ENCODE results near the gene DNAJA4.

The DNAJA4 gene

DNA sequence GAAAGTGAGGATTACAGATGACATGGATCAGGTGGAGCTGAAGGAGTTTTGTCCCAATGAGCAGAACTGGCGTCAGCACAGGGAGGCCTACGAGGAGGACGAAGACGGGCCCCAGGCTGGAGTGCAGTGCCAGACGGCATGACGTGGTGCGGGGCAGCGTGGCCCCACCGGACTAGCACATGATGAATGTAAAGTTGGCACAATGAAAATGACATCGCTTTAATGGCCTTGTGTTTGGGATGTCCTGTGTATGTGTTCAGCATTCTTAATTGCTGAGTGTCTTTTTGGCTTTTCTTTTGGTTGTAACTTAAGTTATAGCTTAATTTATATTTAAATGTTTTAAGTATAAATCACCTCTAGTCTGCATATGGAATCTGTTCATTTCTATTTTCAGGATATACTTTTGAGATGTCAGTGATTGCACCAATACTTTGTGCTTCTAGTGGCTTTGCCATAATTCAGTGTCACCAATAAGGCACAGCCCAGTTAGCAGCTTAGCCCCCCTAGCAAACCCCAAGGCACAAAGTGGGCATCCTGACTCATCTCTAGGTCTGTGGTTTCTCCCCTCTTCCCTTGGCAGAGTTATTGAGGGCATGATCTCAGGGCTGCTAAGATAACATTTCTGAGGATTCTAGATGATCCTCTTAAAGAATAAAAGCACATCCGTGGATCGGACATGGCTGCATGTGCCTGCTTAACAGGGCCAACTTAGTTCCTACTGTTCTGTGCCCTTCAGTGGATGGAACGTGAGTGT is 16.1 kb downstream of the DNAJA4 start:
- DNase-seq (ENCODE audit: low spot score): no peak

DNA sequence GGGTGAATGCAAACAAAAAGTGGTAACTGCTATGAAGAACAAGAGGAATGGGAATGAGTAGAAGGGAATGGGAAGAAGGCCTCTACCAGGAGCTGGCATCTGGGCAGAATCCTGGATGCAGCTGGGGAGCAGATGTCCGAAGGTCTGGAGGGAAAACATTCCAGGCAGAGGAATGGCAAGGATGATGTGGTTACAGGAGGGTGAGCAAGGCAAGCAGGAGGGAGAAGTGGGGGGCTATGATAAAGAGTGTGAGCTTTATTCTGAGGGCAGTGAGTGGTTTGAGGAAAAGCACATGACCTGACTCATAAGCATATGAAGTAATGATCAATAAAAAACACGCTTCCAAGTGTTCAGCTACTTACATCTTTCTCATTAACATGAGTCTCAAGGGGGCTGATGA is 18.0 kb downstream of the DNAJA4 start:
- no peak for DNase-seq (ENCODE audit: low spot score)

DNA sequence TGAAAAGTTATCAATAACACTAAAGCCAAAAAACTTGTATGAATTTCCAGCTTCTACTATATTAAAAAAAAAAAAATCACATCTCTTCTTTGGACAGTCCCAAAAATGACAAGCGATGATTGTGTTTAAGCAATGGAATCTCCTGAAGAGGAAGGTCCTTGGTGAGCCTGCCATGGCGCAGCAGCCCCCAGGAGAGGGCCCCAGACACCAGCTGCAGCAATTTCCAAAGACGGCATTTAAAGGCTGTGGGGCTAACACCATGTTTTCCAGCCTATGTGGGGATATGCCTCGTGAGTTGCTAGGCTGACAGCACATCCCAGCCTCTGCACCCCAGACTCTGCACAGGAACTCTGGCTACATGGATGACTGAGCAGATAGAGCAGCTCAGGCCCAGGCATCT is 20.4 kb downstream of the DNAJA4 start:
- no peak for DNase-seq (ENCODE audit: low spot score)

DNA sequence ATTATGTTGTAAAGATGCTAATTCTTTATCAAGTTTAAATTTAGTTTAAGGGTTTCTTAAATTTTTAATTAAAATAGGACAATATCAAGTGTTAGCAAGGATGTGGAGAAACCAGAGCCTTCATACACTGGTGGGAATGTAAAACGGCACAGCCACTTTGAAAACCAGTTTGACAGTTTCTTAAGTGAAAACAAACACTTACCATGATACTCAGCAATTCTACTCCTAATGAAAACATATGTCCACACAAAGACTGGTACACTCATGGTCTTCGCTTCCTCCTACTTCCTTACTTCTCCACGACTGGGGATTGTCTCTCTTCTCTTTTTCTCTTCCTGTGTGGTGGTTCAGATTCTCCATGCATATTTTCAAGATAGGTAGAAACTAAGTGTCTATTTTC is 25.9 kb downstream of the DNAJA4 start:
- no peak for DNase-seq (ENCODE audit: low spot score)

DNA sequence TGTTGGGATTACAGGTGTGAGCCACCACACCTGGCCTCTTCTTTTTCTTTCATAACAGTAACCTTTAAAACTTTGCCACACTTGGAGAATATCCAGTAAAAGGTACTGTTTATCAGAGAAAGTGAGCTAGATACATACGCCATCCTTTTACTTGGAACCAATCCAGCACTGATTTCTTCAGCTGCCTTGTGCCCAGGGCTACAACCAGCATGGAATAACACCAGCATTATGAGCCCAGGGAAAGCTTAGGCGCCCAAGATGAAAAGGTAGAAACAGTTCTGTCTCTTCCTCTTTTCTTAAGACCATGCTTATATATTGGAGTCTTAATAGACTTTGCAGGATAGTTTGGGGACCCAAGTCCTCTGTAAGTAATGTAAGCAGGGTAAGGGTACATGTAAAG is 26.7 kb downstream of the DNAJA4 start:
- DNase-seq (ENCODE audit: low spot score): no peak

DNA sequence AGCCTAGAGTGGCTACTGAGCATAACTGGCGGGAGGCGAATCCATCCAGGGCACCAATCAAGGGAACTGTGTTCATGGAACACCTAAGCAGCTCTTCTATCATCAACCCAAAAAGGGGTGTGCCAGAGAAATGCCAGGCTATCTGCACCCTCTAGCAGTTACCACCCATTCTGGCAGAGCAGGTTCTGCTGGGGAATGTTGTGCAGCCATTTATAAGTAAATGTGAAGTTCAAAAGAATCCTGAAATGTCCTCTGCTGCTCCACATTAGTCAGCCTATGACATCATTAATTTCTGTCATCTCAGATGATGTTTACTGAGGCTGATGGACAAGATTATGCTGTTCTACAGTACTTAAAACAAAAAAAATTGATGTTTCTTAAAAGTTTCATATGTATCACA is 27.3 kb downstream of the DNAJA4 start:
- DNase-seq (ENCODE audit: low spot score): no peak

DNA sequence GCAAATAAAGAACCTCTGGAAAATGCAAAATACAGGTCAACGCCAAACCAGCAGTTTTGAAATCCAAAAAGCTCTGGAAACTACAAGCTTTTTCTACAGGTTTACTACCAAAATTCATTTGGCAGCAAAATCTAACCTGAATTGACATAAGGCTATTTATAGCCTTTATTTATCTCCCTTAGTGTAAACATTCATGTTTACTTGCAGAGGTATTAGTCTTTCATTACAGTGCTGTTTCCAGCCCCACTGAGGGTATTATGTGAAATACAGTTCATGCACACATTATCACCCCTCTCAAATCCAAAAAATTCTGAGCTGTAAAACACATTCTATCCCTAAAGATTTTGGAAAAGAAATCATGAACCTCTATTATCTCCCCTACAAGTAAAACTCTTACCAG is 27.9 kb downstream of the DNAJA4 start:
- no peak for DNase-seq (ENCODE audit: low spot score)

DNA sequence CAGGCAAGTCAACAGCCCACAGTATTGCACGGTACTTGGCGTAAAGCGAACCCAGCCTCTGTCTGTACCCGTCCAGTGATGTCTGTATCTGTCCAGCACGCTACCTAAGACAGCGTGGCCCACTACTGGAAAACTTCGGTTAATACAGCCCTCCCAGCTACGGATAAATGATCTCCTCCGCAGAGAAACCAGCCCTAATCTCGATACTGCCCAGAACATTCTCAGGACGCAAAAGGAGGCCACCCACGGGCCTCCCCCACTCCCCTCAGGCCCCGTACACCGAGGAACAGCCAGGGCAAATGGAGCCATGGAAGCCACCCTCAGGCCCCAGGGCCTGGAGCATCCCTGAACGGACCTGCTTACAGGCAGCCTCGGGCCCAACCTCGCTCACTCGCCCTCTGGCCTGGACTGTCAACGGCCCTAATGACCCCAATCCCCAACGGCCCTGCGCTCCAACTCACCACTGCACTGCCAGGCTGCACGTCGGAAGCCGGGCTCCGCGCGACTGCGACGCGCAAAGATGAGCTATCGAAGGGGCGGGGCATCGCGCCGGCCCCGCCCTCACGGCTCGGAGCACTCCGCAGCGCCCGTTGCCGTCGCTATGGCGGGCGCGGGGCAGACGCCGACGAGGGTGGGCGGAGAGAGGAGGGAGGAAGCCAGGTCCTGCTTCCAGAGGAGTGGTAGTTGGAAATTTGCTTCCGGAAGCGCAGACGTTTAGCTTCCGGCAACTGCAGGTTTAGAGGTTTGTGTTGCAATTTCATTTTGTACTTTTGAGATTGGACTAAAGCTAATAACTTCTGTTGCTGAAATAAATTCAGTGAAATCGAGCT is 35.0 kb downstream of the DNAJA4 start, which contains the start of gene SKIC8:
TSS of gene SKIC8 (minus strand) at position 509 of the 830 bp plus-strand sequence. CDS start 3,923 bp downstream, outside the sequence.
- peak; percentile 94 for DNase-seq (ENCODE audit: low spot score)

DNA sequence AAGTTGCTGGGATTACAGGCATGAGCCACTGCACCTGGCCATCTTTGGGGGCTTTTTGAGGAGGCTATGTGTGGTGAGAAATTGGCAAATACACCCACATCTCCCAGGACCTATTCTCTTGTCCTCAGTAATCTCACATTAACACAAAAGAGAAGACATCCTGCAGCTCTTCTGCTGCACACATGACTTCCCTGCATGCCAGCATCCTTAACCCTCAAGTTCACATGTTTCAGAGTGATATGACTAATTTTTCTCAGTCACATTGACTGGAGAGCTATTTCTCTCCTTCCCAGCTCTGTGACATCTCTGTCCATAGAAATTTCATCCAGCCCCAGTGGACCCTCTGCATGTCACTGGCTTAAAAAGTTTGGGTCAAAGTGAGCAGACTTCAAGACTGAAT is 37.0 kb downstream of the DNAJA4 start:
- no peak for DNase-seq (ENCODE audit: low spot score)

DNA sequence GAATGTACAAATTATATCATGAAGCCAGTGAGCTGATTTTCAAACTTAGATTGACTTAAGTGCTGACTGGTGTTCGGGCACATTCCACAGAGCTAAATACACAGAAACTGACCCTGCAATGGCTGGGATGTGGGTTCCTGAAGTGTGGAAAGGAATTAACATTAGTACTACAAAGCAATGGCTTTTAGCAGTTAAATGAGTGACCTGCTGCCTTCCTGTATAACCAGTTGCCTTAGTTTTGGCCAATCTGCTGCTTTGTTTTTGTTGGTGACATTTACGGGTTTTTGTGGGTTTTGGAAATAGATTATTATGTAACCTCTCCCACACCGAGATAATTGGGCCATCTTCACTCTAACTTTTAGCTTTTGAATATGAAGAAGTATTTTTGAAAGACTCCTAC is 37.5 kb downstream of the DNAJA4 start:
- DNase-seq (ENCODE audit: low spot score): no peak

DNA sequence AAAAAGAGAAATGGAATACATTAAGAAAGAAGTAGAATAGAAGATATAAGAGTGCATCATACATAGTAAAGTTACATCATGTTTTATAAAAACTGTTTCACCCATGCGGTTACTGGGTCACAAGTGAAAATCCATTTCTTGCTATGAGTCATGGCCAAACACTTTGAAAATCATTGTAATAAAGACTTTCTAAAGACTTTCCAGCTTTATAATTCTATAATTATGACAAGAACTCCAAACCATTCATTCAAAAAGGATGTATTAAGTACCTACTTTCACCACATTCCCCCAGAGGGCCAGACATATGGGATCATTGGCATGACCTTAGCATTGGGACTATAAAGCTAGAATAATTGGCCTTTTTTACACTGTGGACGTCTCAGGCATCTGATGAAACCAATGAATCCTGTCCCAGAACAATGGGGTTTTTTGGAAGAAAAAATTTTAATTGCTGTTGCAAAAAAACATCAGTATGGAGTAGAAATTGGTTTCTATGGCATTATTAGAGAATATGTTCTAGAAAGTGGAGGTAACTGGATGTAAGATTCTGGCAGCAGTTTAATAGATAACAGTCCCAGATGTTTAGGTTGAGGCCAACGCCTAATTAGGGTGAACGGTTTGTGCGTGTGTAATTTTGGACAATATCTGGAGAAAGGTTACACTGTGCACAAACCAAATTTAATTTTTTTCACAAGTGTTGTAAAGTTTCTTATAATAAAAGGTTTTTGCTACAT is 38.4 kb downstream of the DNAJA4 start:
- no peak for DNase-seq (ENCODE audit: low spot score)

DNA sequence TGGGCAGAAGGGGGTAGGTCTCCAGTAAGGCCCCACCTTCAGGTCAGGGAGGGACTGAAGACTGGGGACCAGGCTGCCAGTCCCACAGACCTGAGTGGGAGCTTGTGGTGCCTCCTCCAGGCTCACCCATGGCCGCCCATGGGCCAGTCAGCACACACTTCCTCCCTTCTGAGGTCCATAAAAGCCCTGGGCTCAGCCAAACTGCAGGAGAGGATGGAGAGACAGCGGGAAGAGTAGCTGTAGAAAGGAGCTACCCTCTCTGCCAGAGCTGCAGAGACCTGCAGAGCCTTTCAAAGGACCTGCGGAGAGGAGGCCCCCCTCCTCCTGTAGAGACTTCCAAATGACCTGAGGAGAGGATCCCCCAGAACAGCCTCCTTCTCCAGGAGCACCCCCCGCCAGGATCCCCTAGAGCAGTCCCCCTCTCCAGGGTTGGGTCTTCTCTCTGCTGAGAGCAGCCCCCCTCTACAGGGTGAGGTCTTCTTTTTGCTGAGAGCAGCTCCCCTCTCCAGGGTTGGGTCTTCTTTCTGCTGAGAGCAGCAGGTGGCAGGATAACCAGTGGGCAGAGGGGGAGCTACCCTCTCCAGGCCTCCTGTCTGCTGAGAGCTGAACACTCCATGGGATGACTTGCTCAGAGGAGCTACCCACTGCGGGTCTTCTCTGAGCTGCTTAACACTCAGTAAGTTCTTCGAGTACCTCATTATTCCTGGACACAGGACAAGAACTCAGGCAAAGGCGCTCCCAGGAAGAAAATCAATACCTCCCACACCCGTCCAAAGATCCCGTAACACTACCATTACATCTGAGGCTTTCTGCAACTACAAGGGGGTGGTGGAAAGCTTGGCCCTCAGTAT is 40.1 kb downstream of the DNAJA4 start:
- no peak for DNase-seq (ENCODE audit: low spot score)

DNA sequence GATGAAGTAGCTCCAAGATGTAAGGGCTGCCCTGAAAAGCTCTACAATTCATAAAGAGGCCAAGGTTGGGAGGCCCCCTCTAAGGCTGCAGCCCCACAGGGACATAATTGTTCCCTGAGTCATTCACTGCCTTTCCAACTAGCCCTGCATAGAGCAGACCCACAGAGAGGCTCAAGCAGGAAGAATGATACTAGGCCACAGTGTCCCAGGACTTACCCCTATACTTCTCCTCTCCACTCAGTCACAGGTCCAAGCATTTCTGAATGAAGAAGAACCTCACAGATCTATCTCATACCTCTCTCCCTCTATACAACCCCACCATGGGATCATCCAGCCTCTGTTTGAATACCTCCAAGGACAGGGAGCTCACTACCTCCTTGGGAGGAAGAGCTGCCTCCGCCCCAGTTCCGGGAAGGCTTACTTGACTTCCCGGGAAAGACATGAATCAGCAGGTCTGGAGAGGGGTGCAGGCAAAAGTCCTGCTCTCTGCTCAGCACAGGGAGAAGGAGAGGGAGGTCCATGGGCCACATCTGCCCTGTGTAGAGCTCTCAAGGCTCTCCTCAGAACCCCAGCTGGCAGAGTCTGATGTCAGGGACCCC is 41.9 kb downstream of the DNAJA4 start:
- DNase-seq (ENCODE audit: low spot score): no peak

DNA sequence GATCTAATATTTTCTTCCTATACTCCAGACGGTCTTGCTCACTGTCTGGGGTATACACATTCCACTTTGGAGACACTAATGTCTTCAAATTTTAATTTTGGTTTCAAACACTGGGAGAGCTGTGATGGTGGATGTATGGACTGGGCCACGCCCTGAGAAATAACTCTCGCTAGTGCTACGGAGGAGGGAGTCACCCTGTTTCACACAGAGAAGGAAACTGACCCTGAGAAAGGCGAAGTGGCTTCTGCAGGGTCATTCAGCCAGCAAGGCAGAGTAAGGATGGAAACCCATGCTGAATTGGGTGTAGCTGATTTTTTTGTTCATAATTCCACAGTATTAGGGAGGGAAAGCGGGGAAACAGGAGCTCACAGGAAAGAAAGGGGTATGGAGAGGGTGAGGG is 43.6 kb downstream of the DNAJA4 start:
- no peak for DNase-seq (ENCODE audit: low spot score)

DNA sequence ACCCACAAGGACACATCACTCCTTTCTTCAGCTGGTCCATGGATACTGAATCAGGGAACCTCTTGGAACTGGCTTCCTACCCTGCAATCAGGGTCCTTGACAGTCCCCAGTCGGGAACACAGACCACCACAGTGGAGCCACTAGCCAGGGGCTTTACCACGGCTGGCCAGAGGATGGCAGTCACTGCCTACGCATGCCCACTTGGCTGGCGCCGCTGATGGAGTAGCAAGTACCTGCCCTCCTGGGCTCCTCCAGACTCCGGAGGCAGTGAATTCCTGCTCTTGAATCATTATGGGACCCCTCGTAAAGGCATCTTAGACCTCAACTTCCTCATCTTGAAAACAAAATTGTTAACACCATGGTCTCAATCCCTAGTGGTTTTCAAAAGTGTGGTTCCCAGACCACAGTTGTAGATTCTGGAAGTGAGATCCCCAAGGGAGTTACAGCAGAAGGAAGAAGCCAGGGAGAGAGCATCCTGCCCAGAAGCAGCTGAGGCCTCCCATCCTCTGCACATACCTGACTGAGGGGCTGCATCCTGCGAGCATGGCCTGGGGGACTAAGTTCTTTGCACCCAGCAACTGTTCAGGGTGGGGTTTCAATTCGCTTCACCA is 44.2 kb downstream of the DNAJA4 start:
- DNase-seq (ENCODE audit: low spot score): peak; percentile 81

DNA sequence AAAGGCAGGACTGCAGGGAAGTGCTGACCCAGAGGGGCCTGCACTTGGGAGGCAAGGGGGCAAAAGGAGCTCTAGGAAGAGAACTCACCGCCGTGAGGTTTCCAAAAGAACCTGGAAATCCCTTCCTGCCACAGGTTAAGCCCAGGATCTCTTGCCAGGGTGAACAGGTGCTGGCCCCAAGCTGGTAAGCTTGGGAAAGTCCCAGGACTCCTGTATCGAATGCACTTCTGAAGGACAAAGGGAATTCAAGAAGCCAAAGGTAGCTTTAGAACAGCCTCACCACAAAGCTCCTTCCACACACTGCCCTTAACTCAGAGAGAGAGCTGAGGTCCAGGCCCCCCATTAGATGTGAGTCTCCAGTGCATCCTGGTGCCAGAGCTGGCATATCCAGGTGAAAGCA is 46.9 kb downstream of the DNAJA4 start:
- DNase-seq (ENCODE audit: low spot score): no peak

DNA sequence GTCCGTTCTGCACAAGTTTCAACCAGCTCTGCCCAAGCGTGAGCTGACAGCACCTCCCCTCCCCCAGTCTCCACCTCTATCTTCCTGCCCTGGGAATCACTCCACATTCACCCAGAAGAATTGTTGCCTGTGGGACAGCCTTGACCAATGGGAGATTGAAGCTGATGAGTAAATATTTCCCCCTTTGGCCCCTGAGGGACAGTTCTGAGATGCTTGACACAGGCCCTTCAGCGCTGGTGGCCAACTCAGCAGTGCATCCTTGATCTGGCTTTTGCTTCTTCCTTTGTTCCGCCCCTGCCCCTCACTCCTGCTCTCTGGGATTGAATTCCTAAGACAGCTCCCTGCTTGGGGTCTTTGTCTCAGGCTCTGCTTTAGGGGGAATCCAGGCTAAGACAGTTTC is 48.2 kb downstream of the DNAJA4 start:
- no peak for DNase-seq (ENCODE audit: low spot score)

DNA sequence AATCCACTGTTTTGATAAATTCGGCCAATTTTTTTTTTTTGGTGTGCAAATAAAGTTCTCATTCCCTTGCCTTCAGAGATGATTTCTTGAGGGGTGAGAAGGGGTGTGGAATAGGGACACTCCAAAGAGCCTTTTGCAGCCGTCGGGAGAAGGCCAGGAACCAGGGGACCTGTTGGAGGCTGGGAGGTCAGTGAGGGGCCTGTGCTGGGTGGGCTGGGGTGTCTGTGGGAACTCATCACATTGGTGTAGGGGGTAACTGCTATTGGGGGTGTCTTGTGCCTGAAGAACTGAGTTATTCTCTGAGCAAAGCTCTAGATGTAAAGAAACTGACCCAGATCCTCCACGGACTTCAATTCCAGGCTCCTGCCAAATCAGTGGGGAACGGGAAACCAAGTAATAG is 48.6 kb downstream of the DNAJA4 start:
- DNase-seq (ENCODE audit: low spot score): peak; percentile 61

DNA sequence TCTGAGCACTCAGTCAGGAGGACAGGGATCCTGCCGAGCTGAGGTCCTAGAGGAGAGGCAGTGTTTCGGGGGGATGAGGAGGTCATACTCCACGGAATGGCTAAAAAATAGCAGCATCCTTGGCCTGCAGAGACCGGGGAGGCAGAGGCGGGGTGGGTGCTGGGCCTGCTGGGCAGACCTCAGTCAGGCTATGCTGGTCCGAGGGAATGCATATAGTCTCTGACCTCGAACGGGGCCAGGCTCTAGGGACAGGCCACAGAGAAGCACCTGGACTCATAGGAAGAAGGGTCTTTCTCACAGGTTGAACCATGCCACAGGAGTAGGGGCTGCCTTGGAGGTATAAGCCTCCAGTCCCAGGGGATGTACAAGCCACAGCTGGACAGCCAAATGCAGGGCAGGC is 49.0 kb downstream of the DNAJA4 start:
- DNase-seq (ENCODE audit: low spot score): no peak

DNA sequence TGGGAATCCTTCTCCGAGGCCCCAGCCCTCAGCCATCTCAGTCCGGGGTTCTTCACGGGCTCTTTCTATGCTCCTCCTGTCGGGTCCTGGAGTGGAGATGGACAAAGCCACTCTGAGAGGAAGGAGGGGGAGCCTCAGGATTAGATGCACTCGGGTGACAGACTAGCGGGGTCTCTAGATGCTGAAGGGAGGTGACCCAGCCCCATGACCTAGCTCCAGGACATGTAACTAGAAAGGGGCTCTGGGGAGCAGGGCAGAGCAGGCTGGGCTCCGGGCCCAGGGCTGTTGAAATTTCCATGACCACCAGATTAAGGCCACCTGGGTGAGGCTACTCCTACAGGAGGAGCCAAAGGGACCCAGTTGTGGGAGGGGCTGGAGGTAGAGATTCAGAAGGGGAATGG is 49.8 kb downstream of the DNAJA4 start:
- DNase-seq (ENCODE audit: low spot score): peak; percentile 50
